HuH-7 (cell line): Measurements from ENCODE around the gene KLHL2.
"Not testable (repeated sequence)": the region's sequence is repeated elsewhere in the genome, so short reads cannot be mapped to it uniquely, and the experiment has no call there.

ENCODE experiments used
- DNase-seq: peaks from one replicate; pipeline ENCODE4 v3.0.0; 2011; ENCODE audit warnings: low spot score

Gene KLHL2

DNA sequence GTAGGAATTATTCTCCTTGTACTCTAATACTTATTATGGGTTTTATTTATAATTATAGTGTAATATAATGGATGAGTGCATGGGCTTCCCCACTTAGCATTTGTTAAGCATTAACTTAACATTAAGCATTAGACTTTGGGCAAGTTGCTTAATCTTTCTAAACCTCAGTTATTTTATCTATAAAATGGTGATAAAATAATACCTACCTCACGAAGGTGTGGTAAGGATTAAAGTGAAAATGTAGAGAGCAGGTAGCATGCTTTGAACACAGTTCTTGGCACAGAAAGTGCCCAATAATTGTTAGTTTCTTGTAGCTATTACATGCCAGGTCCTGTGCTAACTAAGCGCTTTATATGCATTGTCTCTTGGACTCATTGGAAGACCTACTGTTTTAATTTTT, 122.7 kb downstream of the KLHL2 start:
- no peak for DNase-seq

- DNase-seq = no peak
Observed at GRCh38 chr4:165330666-165331065, 123.3 kb downstream of the KLHL2 start.

- DNase-seq = no peak
Observed at GRCh38 chr4:165331359-165331758, 124.0 kb downstream of the KLHL2 start.

GRCh38 chr4:165331823-165332222, 124.5 kb downstream of the KLHL2 start:
- no peak for DNase-seq

DNA sequence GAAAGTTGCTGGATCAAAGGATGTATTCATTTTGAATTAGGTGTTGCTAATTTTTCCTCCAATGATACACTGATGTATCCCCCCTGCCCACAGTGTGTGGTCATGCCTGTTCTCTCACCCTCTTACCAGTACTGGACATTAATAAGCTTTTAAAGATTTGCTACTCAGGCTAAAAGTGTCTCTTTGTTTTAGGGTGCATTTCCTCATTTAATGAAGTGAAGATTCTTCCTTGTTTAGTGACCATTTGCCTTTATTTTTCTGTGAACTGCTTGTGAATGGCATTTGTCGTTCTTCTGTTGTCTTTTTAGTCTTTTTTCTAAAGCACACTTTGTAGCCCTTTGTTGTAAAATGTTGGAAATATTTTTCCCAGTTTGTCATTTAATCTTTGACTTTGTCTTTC, 125.1 kb downstream of the KLHL2 start:
- DNase-seq = no peak

- DNase-seq = no peak
Observed at GRCh38 chr4:165335163-165335703, 127.9 kb downstream of the KLHL2 start.

DNA sequence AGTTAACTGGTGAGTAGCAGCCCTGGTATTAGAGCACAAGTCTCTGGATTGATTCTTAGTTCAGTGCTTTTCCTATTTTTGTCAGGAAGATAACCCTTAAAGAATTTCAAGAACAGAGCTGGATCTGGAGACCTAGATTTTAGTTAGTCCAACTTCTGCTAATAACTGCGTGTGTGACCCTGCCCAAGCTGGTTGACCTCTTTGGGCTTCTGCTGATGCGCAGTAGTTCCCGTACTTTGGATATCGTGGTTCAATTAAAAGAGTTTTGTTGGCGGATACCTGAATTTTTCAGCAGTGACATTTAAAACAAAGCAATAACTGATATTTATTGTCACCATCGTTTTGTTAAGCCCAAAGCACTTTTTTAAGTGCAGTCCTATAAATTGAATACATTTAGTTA, 129.4 kb downstream of the KLHL2 start:
- DNase-seq = no peak

DNA sequence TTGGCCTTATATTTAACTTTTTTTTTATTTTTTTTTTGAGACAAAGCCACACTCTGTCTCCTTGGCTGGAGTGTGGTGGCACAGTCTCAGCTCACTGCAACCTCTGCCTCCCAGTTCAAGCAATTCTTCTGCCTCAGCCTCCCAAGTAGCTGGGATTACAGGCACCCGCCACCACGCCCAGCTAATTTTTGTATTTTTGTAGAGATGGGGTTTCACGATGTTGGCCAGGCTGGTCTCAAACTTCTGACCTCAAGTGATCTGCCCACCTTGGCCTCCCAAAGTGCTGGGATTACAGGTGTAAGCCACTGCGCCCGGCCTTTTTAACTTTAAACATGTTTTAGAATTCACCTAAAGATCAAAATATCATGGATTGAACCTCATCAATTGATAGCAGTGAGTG, 135.0 kb downstream of the KLHL2 start:
- DNase-seq = not testable (repeated sequence)

- no peak for DNase-seq
Observed at GRCh38 chr4:165343353-165344191, 136.2 kb downstream of the KLHL2 start.

GRCh38 chr4:165345666-165346417, 138.5 kb downstream of the KLHL2 start:
- no peak for DNase-seq

DNA sequence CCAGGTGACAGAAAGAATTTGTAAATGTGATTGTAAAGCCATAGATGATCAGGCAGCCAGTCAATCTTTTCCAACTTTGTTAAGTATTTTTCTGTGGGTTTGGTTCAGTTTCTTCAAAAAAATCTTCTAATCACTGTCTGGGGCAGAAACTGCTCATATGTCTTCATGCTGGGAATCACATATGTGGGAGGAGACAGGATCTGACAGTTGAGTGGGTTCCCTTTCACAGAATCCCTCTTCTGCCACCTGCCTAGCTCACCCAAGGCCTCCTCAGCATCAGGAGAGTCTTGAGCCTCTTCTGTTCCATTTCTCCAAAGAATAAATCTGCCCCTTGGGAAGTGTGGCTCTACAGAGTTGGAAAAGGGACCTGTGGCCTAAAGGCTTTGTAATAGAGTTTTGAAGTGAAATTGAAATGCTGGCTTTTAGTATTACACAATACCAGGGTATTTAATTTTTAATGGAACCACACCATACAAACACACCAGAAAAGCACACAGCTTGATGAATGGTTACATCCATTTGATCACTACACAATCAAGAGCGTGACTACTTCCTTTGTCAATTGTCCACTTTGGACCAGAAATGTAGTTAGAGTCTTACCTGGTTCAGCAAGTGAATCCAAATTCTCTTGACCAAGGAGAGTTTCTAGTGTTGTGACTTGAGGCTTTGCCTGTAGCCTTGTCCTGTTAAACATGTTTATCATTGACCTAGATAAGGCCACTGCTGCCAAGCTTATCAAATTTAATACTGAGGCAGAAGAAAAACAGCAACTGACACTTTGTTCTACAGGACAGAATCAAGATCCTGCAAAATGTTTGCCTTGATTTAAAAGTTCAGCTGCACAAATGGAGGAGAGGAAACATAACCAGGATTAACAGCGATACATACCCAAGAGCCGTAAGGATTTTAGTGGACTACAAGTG, 140.5 kb downstream of the KLHL2 start:
- DNase-seq = no peak

- DNase-seq = no peak
Observed at GRCh38 chr4:165351359-165352130, 144.2 kb downstream of the KLHL2 start.

GRCh38 chr4:165355900-165356300, 148.5 kb downstream of the KLHL2 start:
- DNase-seq = no peak

DNA sequence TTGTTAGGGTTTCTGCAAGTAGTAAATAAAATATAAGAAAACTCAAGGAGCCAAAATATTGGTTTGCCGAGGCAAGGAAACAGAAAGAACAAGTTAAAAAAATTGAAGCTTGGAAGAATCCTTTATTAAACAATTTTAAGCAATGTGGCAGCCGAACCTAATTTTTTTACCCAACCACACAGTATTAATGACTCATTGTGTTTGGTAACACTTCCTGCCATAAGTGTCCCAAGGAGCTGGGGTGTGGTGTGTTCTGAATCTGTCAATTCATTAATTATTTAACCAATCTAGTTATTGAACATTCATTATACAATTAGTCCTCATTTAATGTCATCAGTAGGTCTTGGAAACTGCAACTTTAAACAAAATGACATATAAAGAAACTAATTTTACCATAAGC, 152.1 kb downstream of the KLHL2 start:
- DNase-seq = no peak

- DNase-seq = no peak
Observed at GRCh38 chr4:165360041-165360695, 152.8 kb downstream of the KLHL2 start.

DNA sequence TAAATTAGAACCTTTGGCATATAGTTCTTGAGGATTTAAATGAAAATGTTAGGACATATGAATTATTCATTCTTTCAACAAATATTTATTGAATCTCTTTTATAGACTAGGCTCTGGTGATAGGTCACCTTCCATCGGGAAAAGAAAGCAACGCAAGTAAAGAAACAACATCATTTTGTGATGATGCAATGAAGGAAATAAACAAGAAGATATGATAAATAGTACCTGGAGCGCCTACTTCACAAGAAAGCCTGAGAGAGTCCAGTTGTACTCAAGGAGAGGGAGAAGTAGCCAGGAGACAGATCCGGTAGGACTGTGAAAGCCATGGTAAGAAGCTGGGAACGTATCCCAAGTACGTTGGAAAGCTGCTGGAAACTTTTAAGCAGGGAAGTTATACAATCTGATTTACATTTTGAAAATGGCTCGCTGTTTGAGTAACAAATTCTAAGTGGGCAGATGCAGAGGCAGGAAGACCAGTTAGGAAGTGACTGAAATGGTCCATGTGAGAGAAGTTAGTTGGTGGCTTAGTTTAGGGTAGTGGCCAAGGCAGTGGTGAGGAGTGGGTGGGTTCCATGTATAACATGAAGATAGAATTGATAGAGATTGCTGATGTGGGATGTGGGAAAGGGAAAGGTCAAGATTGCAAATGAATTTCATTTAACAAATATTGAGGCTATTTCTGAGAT, 153.8 kb downstream of the KLHL2 start:
- no peak for DNase-seq

GRCh38 chr4:165361810-165362209, 154.4 kb downstream of the KLHL2 start:
- no peak for DNase-seq

GRCh38 chr4:165364452-165365080, 157.2 kb downstream of the KLHL2 start:
- peak; percentile 47 for DNase-seq

- DNase-seq = no peak
Observed at GRCh38 chr4:165367040-165367439, 159.7 kb downstream of the KLHL2 start.

DNA sequence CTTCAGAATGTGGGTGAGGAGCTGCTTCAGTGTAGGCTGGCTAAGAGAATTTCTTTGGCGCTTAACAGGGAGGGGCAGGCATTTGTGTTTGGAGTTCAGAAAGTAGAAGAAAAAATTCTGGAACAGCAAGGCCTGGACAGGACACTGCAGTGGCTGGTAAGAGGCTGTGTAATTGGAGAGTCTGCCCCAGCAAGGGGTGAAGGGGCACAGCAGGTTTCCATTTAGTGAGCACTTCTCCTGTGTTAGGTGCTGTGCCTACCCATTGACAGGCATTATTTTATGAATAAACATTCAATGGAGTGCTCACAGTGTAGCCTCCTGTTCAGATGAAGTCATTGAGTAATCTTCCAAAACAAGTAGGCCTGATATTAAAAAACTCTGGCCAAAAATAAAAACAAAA, 160.8 kb downstream of the KLHL2 start:
- DNase-seq = no peak
